ENCODE results near the gene ZNF837.
"Not testable (repeated sequence)": the region's sequence is repeated elsewhere in the genome, so short reads cannot be mapped to it uniquely, and the experiment has no call there.

ZNF837 gene

GRCh38 chr19:58349590-58349989, 31.2 kb downstream of the ZNF837 start:
- no peak for DNase-seq

DNA sequence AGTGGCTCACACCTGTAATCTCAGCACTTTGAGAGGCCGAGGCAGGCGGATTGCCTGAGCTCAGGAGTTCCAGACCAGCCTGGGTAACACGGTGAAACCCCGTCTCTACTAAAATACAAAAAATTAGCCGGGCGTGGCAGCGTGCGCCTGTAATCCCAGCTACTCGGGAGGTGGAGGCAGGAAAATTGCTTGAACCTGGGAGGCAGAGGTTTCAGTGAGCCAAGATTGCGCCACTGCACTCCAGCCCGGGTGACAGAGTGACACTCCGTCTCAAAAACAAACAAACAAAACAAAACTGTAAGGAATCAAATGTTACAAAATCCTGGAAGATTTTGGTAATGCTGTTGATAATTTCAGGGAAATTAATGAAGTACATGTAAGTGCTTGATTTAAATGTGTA, 32.8 kb downstream of the ZNF837 start:
- DNase-seq: not testable (repeated sequence)

DNA sequence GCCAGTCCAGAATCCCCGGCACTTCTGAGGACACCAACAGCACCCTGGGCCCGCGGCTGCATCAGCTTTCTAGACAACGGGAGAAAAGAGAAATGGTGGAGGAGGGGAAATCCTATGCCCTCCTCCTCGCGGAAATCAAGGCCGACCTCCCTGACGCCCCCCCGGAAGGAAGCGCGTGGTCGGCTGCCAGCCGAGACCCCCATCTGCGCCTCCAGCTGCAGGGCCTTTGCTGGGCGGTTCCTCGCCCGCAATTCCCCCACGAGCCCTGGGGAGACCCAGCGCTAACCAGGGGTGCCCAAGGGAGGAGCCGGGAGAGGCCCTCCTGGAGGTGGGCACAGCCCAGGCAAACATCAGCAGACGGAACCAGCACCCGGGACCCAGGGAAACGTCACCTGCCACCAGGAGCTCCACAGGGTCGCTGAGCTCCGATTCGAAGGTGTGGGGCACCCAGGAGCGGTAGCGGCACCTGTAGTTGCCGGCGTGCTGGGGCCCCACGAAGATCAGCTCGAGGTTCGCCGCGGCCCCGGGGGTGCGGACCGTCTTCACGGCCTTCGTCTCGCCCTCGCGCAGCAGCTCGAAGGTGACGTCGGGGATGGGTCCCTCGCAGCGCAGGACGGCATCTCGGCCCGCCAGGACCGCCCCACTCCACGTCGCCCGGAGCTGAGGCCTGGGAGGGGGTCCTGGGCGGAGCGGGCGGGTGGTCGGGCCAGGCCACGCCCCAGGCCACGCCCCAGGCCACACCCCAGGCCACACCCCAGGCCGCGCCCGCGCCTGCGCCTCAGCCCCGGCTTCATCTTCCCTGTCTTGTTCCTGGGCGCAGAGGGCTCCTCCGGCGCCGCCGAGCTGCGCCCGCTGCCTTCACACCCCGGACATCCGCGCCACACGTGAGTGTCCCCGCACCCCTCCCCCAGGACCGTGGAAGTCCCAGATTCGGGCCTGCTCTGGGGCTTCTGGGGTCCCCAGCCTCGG, 33.6 kb downstream of the ZNF837 start:
- DNase-seq: peak; percentile 11

- no peak for DNase-seq
These were observed 35.3 kb downstream of the ZNF837 start for GRCh38 chr19:58345558-58345957.

- no peak for DNase-seq
These were observed 41.8 kb downstream of the ZNF837 start for GRCh38 chr19:58338825-58339558.

GRCh38 chr19:58338336-58338735, 42.5 kb downstream of the ZNF837 start:
- no peak for DNase-seq

DNA sequence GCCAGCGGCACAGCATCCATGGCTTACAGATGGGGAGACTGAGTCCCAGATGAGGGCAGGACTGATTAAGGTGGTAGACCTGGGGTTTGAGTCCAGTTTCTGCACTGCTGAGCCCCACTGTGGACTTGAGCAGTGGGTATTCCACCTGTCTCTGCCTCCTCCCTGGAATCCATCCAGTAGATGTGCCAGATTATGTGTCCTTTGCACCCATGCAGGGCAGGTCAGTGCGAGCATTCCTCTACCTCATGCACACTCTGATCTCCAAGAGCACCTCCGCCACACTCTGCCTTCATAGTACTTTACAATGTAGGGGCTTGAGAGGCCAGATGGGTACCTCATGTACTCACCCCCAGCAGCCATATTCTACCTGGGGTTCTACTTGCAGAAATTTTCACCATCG, 44.0 kb downstream of the ZNF837 start:
- no peak for DNase-seq

DNA sequence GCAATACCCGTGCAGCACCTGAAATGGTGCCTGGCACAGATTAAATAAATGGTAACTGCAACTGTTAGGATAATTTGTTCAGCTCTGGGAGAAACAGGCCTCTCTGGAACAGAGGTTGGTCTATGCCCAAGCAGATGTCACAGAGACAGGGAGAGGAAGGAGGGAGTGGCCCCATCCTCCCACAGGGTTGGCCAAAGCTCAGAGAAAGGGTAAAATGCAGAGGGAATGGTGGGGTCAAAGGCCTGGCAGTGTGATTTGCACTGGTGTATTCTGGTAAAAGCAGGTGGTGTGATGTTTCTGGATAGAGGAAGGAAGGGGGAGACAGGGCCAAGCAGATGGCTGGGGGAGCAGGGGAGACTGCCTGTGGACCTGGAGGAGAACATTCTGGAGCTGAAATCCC, 44.6 kb downstream of the ZNF837 start:
- DNase-seq: no peak

DNA sequence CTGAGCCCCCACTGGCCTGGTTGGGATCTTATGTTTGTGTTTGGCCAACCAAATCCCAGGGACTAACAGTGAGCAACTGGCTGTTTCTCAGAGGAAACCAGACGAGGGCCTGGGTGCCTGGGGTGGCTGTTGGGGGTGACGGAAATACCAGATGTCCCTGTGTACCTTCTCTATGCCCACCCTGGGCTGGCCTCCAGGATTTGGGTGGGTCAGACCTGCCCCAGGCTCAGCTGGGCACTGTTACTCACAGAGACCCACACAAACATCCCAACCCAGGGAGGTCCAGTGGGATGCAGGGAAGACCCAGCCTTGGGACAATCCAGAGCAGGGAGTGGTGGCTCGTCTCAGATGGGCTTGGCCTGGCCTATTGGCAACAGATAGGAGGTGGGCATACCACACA, 45.2 kb downstream of the ZNF837 start:
- DNase-seq: no peak

- DNase-seq: no peak
These were observed 46.1 kb downstream of the ZNF837 start for GRCh38 chr19:58334691-58335249.

DNA sequence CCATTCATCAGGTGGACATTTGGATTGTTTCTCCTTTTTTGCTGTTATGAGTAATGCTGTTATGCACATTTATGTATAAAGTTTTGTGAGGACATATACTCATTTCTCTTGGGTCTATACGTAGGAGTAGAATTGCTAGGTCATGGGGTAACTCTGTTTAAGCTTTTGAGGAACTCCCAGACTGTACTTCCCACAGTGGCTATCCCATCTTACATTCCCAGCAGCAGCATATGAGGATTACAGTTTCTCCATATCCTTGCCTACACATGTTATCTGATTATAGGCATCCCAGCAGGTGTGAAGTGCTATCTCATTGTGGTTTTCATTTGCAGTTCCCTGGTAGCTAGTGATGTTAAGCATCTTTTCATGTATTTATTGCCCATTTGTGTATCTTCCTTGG, 48.1 kb downstream of the ZNF837 start:
- no peak for DNase-seq

DNA sequence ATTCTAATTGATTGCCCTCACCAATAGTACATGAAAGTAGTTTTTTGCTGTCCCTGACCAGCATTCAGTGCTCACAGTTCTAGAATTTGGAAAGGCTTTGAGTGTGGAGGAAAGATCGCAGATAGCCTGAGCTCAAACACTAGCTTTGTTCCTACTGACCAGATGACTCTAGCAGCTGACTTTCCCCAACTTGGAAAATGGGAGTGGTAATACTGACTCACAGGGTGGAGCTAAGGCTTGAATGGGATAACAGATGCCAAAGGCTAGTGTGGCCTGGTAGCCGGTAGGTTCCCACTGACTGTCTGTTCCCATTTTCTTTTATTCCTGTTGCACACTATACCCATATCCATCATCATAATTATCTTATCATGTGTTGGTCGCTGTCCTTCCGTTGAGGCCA, 50.4 kb downstream of the ZNF837 start:
- no peak for DNase-seq

DNA sequence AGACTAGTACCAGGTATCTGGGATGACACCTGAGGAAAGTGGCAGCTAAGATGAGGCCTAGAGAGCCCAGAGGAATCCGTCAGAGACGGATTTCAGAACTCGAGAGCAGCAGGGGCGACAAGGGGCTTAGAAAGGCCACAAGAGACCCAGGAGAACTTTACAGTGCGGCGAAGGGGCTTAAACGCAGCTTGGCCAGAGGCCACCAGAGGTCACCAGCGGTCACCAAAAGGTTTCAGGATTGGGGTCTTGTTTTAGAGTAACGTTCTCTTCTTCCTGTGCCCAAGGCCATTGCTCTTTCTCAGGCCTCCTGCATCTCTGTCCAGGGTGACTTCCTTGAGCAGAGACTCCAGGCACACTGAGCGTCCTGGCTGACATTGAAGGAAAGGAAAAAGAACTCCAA, 51.8 kb downstream of the ZNF837 start:
- DNase-seq: no peak

- DNase-seq: peak; percentile 82
These were observed 53.7 kb downstream of the ZNF837 start, which contains the start of gene ZSCAN22 for GRCh38 chr19:58326914-58327726. Gene ZSCAN22, plus strand, starts transcription at chr19:58326994. Its CDS starts 7,809 bp downstream, at chr19:58334803.

DNA sequence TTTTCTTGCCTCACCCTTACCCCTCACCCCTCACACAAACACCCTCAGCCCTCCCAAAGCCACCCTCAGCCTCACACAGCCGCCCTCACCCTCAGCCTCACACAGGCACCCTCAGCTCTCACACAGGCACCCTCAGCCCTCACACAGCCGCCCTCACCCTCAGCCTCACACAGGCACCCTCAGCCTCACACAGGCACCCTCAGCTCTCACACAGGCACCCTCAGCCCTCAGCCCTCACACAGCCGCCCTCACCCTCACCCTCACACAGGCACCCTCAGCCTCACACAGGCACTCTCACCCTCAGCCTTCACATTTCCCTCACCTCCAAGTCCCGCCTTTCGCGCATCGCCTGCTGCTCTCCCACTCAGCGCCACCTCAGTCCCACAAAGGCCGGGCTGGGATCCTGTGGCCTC, 54.3 kb downstream of the ZNF837 start:
- DNase-seq: no peak

DNA sequence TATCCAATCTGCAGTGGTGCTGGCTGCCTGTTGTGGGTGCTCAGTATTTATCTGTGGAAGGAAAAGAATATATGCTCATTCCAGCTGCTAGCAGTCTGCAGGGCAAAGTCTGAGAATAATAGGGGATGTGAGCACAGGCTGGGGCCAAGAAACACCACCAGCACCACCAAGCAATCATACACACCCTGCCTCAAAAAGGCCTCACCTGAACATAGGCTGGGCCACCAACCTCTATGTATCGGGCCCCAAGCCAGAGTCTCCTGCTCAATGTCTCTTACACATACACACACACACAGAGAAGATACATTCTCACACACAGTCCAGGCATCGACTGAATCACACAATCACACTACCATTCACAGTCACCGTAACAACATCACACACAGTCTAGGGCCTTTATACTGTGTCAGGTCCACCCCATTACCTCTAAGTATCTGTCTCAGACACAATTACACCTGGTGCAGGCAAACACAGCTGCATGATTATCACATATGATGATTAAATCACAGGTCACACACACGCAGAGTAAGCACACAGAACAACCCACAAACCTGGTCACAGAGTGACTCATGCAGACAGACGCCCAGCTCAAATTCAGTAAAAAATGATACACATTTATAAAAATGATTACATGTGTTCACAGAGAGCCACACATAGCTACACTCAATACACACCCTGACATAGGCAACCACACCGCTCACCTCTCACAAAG, 55.4 kb downstream of the ZNF837 start:
- no peak for DNase-seq

- no peak for DNase-seq
These were observed 61.6 kb downstream of the ZNF837 start for GRCh38 chr19:58319241-58319640.

- no peak for DNase-seq
These were observed 62.5 kb downstream of the ZNF837 start for GRCh38 chr19:58318297-58318696.
